OCI-LY7 (cell line): ENCODE data around the gene STIL. TPM values are rescaled to one million over a fixed set of nuclear protein-coding genes. Genes with fewer than 3 reads are reported as not detected.
"Not testable (repeated sequence)": the region's sequence is repeated elsewhere in the genome, so short reads cannot be mapped to it uniquely, and the experiment has no call there.

Experiments
- BruUV-seq: library from RNA; stranded (reverse); fragments of 400-500 nt; replicated peaks from 2 replicates; lab custom pipeline; 2021; lab: Mats Ljungman, UMichigan
- CTCF ChIA-PET: fragments of 300-600 bp; sonication (Branson Sonifier 250); formaldehyde crosslinking; loops from one replicate; lab custom pipeline; 2022; ENCODE audit warnings: antibody characterized with exemption; ENCODE audit not compliant: unreplicated experiment; lab: Charles Lee
- POLR2A ChIA-PET: fragments of 300-600 bp; sonication (Branson Sonifier 250); formaldehyde crosslinking; loops from one replicate; lab custom pipeline; 2022; ENCODE audit warnings: antibody characterized with exemption; lab: Charles Lee
- DNase-seq: peaks from one replicate; pipeline ENCODE4 v3.0.0-alpha.2; 2015; ENCODE audit warnings: low spot score
- H2AFZ ChIP-seq: fragments of 200-600 bp; sonication (generic), shearing (Covaris generic); 2 replicates; pipeline ENCODE4 v1.6.1; 2014; ENCODE audit warnings: mild to moderate bottlenecking, antibody characterized with exemption, low read length, moderate library complexity
- H3K27ac ChIP-seq: fragments of 200-600 bp; sonication (generic); 2 replicates; pipeline ENCODE4 v1.5.1; 2014; ENCODE audit warnings: mixed run types, low read depth, mild to moderate bottlenecking, moderate library complexity, low read length, inconsistent platforms; ENCODE audit not compliant: poor library complexity, severe bottlenecking
- H3K36me3 ChIP-seq: fragments of 200-600 bp; sonication (generic); 2 replicates; pipeline ENCODE4 v1.6.1; 2014; ENCODE audit warnings: mild to moderate bottlenecking, antibody characterized with exemption, low read length, moderate library complexity, mixed read lengths; ENCODE audit not compliant: insufficient read depth
- H3K4me1 ChIP-seq: fragments of 200-600 bp; sonication (generic); 2 replicates; pipeline ENCODE4 v1.5.1; 2014; ENCODE audit warnings: mild to moderate bottlenecking, low read length; ENCODE audit not compliant: insufficient read depth, poor library complexity, severe bottlenecking
- H3K4me2 ChIP-seq: fragments of 200-600 bp; sonication (generic); 2 replicates; pipeline ENCODE4 v1.6.1; 2014; ENCODE audit warnings: mild to moderate bottlenecking, low read length
- H3K4me3 ChIP-seq: fragments of 200-600 bp; sonication (generic); 2 replicates; pipeline ENCODE4 v1.5.1; 2014; ENCODE audit warnings: mild to moderate bottlenecking, low read depth, low read length; ENCODE audit not compliant: poor library complexity, severe bottlenecking
- H3K79me2 ChIP-seq: fragments of 200-600 bp; sonication (generic); 2 replicates; pipeline ENCODE4 v1.6.1; 2016; ENCODE audit warnings: low read depth, mild to moderate bottlenecking, low read length, moderate library complexity, mixed read lengths; ENCODE audit not compliant: insufficient read depth
- H3K9me2 ChIP-seq: fragments of 200-600 bp; sonication (generic); 2 replicates; pipeline ENCODE4 v1.6.1; 2016; ENCODE audit warnings: mild to moderate bottlenecking, low read length, mixed read lengths; ENCODE audit not compliant: insufficient read depth
- H3K9me3 ChIP-seq: fragments of 200-600 bp; sonication (generic); 2 replicates; pipeline ENCODE4 v1.6.1; 2014; ENCODE audit warnings: mild to moderate bottlenecking, mixed run types, low read length, mixed read lengths
- H4K20me1 ChIP-seq: fragments of 200-600 bp; sonication (generic); 2 replicates; pipeline ENCODE4 v1.6.1; 2014; ENCODE audit warnings: mild to moderate bottlenecking, antibody characterized with exemption, low read length, moderate library complexity, mixed read lengths; ENCODE audit not compliant: insufficient read depth
- EZH2phosphoT487 ChIP-seq: fragments of 200-600 bp; sonication (generic); IDR thresholded peaks from 2 replicates; pipeline ENCODE4 v1.6.1; 2018; ENCODE audit warnings: low read depth, borderline replicate concordance, mild to moderate bottlenecking, mixed run types, antibody characterized with exemption, low read length, moderate library complexity, mixed read lengths
- intact Hi-C: fragments of 100-400 bp; cut with micrococcal nuclease; formaldehyde crosslinking; loops from one replicate; pipeline ENCODE4 v1.10.0; 2022; ENCODE audit not compliant: unreplicated experiment
- total RNA-seq, 2 experiments: library from RNA; depleted of rRNA in 1 of 2; stranded (reverse); fragments of >200 nt in 1 of 2; shearing (Covaris generic) in 1 of 2; gene quantifications; 2 replicates each; pipeline ENCODE4 v1.2.3, GENCODE V29; 2014 to 2022
- TF ChIP-seq, protein P1 (sequence below): fragments of 200-600 bp; sonication (generic); conservative IDR thresholded peaks from 2 replicates; pipeline ENCODE4 v1.5.1; 2014; ENCODE audit warnings: mild to moderate bottlenecking, antibody characterized with exemption, low read length, moderate library complexity, mixed read lengths

The STIL gene
- total RNA-seq, 2 experiments from 2014 or later = 46.6 to 60.0 TPM

DNA sequence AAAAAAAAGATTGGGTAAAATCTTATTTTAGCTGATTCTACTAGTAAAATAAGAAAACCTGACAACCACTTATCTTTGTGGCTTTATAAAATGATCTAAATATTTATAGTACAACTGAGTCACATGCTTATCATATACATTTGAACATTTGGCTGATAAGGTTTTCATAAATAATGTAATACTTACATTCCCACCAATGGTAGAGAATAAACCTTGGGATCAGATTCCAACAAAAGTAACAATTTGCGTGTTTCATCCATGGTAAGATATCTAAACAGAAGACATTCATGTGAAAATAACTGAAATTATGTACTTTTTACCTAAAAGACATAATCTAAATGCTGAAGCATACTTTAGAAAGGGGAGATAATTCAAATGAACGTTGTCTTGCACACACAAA is 18.4 kb downstream of the STIL start:
- Histone ChIP-seq H3K4me1 (no peaks in the 10 kb centered on the region), H3K4me3 (no peak overlapping the region), H4K20me1 (no peaks in the 10 kb centered on the region), H3K27ac (no peak overlapping the region), H3K79me2 (no peaks in the 10 kb centered on the region), H2AFZ (no peak overlapping the region), H3K36me3 (peaks cover 94% of the 10 kb centered on the region), H3K9me2 (no peaks in the 10 kb centered on the region), H3K9me3 (no peaks in the 10 kb centered on the region), H3K4me2 (no peak overlapping the region)
- no TSS peak for BruUV-seq
- TF ChIP-seq, protein P1, sequence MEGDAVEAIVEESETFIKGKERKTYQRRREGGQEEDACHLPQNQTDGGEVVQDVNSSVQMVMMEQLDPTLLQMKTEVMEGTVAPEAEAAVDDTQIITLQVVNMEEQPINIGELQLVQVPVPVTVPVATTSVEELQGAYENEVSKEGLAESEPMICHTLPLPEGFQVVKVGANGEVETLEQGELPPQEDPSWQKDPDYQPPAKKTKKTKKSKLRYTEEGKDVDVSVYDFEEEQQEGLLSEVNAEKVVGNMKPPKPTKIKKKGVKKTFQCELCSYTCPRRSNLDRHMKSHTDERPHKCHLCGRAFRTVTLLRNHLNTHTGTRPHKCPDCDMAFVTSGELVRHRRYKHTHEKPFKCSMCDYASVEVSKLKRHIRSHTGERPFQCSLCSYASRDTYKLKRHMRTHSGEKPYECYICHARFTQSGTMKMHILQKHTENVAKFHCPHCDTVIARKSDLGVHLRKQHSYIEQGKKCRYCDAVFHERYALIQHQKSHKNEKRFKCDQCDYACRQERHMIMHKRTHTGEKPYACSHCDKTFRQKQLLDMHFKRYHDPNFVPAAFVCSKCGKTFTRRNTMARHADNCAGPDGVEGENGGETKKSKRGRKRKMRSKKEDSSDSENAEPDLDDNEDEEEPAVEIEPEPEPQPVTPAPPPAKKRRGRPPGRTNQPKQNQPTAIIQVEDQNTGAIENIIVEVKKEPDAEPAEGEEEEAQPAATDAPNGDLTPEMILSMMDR = no peak
- TF ChIP-seq EZH2phosphoT487 = no peak
- POLR2A ChIA-PET = no interaction called here
- intact Hi-C loops = no loop called here
- CTCF ChIA-PET = no interaction called here
- DNase-seq = no peak

DNA sequence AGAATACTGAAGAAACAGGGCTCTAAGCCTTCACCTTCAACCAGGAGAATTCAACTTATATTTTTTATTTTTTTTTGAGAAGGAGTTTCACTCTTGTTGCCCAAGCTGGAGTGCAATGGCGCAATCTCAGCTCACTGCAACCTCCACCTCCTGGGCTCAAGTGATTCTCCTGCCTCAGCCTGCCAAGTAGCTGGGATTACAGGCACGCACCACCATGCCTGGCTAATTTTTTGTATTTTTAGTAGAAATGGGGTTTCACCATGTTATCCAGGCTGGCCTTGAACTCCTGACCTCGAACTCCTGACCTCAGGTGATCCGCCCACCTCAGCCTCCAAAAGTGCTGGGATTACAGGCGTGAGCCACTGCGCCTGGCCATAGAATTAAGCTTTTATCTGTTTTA is 19.1 kb downstream of the STIL start:
- H3K4me2 ChIP-seq, H3K9me2 ChIP-seq, intact Hi-C loops, H3K27ac ChIP-seq, BruUV-seq, H3K4me1 ChIP-seq, H3K9me3 ChIP-seq, H3K4me3 ChIP-seq, H2AFZ ChIP-seq, DNase-seq, H4K20me1 ChIP-seq, CTCF ChIA-PET, H3K79me2 ChIP-seq: not testable (repeated sequence)
- POLR2A ChIA-PET = interaction anchor here (1.0 kb wide), 1 partner anchor 11 kb away, joined by 3 read pairs; no protein-coding TSS in a partner anchor
- H3K36me3 ChIP-seq = peaks cover 94% of the 10 kb centered on the region

DNA sequence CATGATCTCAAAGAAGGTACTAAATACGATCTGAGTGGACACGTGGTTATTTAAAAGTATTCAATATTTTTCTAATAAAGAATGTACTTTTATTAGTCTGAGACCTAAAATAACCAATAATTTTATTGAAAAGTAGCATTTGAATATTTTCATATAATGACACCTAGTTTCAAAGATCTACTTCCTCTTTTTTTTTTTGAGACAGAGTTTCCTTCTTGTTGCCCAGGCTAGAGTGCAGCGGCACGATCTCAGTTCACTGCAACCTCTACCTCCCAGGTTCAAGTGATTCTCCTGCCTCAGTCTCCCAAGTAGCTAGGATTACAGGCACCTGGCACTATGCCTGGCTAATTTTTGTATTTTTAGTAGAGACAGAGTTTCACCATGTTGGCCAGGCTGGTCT is 25.8 kb downstream of the STIL start:
- POLR2A ChIA-PET = interaction anchor here (0.9 kb wide), 1 partner anchor 11 kb away, joined by 4 read pairs; no protein-coding TSS in a partner anchor
- H3K27ac ChIP-seq, H3K9me2 ChIP-seq, intact Hi-C loops, BruUV-seq, DNase-seq, H4K20me1 ChIP-seq, H3K9me3 ChIP-seq, H3K4me3 ChIP-seq, CTCF ChIA-PET, H3K4me2 ChIP-seq, H2AFZ ChIP-seq, H3K79me2 ChIP-seq: not testable (repeated sequence)
- H3K4me1 ChIP-seq = peaks cover 15% of the 10 kb centered on the region
- H3K36me3 ChIP-seq = peaks cover 91% of the 10 kb centered on the region

DNA sequence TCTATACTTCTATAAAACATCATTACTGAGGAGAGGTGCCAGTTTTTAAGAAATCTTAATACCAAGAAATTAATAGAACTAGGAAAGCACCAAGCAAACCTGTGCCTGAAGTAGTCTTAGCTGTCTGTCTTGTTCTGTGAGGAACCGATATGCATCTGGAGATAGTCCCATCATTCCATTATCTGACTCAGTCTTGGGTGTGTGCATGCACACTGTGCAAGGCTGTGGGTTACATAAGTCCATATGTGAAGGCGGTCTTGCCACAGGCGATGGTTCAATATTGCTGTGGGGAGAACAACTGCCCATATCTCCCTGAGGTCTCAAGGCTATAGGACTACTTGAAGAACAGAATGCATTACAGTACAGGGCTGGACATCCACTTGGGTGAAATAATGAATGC is 33.8 kb downstream of the STIL start:
- BruUV-seq = no TSS peak
- no peaks in the 10 kb centered on the region for H3K9me3 ChIP-seq
- peaks cover 17% of the 10 kb centered on the region for H4K20me1 ChIP-seq
- no peaks in the 10 kb centered on the region for H3K4me1 ChIP-seq
- no peak for DNase-seq
- no peak overlapping the region for H3K4me2 ChIP-seq
- H3K27ac ChIP-seq = no peak overlapping the region
- POLR2A ChIA-PET = no interaction called here
- no peak for TF ChIP-seq EZH2phosphoT487
- TF ChIP-seq, protein P1 = no peak
- no peaks in the 10 kb centered on the region for H3K9me2 ChIP-seq
- peaks cover 93% of the 10 kb centered on the region for H3K36me3 ChIP-seq
- CTCF ChIA-PET = no interaction called here
- intact Hi-C loops = no loop called here
- no peak overlapping the region for H3K4me3 ChIP-seq
- peaks cover 51% of the 10 kb centered on the region for H3K79me2 ChIP-seq
- H2AFZ ChIP-seq = no peak overlapping the region
